ENCODE data around the gene TEX22.

TEX22 gene

GRCh38 chr14:105409364-105409763 lies 11.0 kb downstream of the TEX22 start:
- DNase-seq: no peak

- DNase-seq: no peak
These were observed 12.3 kb downstream of the TEX22 start for GRCh38 chr14:105410642-105411016.

- peak; percentile 45 for DNase-seq
These were observed 12.9 kb downstream of the TEX22 start for GRCh38 chr14:105411017-105411941.

GRCh38 chr14:105411985-105412770 lies 13.8 kb downstream of the TEX22 start:
- no peak for DNase-seq

- peak; percentile 1 for DNase-seq
These were observed 14.6 kb downstream of the TEX22 start for GRCh38 chr14:105412771-105413543.

GRCh38 chr14:105413544-105413886 lies 15.2 kb downstream of the TEX22 start:
- DNase-seq: no peak

- peak; percentile 63 for DNase-seq
These were observed 16.4 kb downstream of the TEX22 start for GRCh38 chr14:105414456-105415371.

GRCh38 chr14:105415481-105416428 lies 17.4 kb downstream of the TEX22 start:
- no peak for DNase-seq

- DNase-seq: no peak
These were observed 18.3 kb downstream of the TEX22 start for GRCh38 chr14:105416671-105417070.

GRCh38 chr14:105417690-105418121 lies 19.4 kb downstream of the TEX22 start:
- no peak for DNase-seq

GRCh38 chr14:105418269-105419194 lies 20.2 kb downstream of the TEX22 start:
- no peak for DNase-seq

- DNase-seq: peak; percentile 31
These were observed 21.1 kb downstream of the TEX22 start, which contains the start of gene MTA1 for GRCh38 chr14:105419195-105420091. Gene MTA1, plus strand, starts transcription at chr14:105419827. Its CDS starts 209 bp downstream, at chr14:105420036.

GRCh38 chr14:105420101-105420973 lies 22.0 kb downstream of the TEX22 start:
- no peak for DNase-seq

- DNase-seq: no peak
These were observed 22.8 kb downstream of the TEX22 start for GRCh38 chr14:105420974-105421674.

GRCh38 chr14:105421723-105422615 lies 23.6 kb downstream of the TEX22 start:
- no peak for DNase-seq
